Right cardiac atrium (tissue), 5 donors: ENCODE results near the gene MRPS9. TPM values are rescaled to one million over a fixed set of nuclear protein-coding genes. Genes with fewer than 3 reads are reported as not detected.

Experiments used
- ATAC-seq, 2 donors: fragments of 200-7000 bp; cut with Tn5 transposase; one replicate each; pipeline versions ENCODE4 v1.8.0 to v1.9.1; 2020; ENCODE audit warnings: moderate library complexity in 2 of 2, mild to moderate bottlenecking in 1 of 2
- DNase-seq, 3 donors: peaks; one replicate each; pipeline ENCODE4 v3.0.0-alpha.2; 2020
- H3K27ac ChIP-seq: one replicate; pipeline ENCODE4 v1.5.1; 2013; ENCODE audit warnings: mild to moderate bottlenecking, low read length, control low read depth, moderate library complexity
- H3K27me3 ChIP-seq: one replicate; pipeline ENCODE4 v1.6.1; 2013; ENCODE audit not compliant: control insufficient read depth, insufficient read depth
- H3K4me1 ChIP-seq: one replicate; pipeline ENCODE4 v1.6.1; 2013; ENCODE audit warnings: low read length; ENCODE audit not compliant: control insufficient read depth, insufficient read depth
- H3K4me3 ChIP-seq: one replicate; pipeline ENCODE4 v1.5.1; 2013; ENCODE audit warnings: low read length, control low read depth
- H3K9me3 ChIP-seq: one replicate; pipeline ENCODE4 v1.6.1; 2013; ENCODE audit warnings: low read length; ENCODE audit not compliant: control insufficient read depth
- WGBS: extraction: QIAGEN DNeasy Blood & Tissue Kit; methylation state at CpG from one replicate; pipeline ENCODE4 v1.1.7; 2013; 5-methylcytosine and 5-hydroxymethylcytosine counted together
- intact Hi-C, 4 donors: fragments of 100-400 bp; cut with DNase I; formaldehyde crosslinking; loops; one replicate each; pipeline versions ENCODE4 v1.11.0 to v1.14.0; 2022 to 2023
- polyA plus RNA-seq: library from polyadenylated mRNA; stranded (reverse); fragments of 200-250 nt; gene quantifications from one replicate; pipeline ENCODE4 v1.2.3, GENCODE V29; 2013
- total RNA-seq, 4 donors: library from RNA; stranded (reverse); fragmentation: NEBNext Ultra II Directional; extraction: Animal tissue kit (Norgen Biotek cat#: 25700); gene quantifications; one replicate each; pipeline ENCODE4 v1.2.1, GENCODE V29; 2021
- donor health status: healthy with polysubstance abuse.
- donor health status: DM: no; HTN: yes; CAD: no.
- donor health status: DM: no; HTN: no; CAD: no.
- donor health status: DM: no; HTN: yes; CAD: no; lungs with severe emphysema.
- donor health status: DM: yes; HTN: yes; CAD: no.

MRPS9 gene
- total and polyA plus RNA-seq, 5 donors: 35.8 to 66.1 (median 55.5) TPM

DNA sequence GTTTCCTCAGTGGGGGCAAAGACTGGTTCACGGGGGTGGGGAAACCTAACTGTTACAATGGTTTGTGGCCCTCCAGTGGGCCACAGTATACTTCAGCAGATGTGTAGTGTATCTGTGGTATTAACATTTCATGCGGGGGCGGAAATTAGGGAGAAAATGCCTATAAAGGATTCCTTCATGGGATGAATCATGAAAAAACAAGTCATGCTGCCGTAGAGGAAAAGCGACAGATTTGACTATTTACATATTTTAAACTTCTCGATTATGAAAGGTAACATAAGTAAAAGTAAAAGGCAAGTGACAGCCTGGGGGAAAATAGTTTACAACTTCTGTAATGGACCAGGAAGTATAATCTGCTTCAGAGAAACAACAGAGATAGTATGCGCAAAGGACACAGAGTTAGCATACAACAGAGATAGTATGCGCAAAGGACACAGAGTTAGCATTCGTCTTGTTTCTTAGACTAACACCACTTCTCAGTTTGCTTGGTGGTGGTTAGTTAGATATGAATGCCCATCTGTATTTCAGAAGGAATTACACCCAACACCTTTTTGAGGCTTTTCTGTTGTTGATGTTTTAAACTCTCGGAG, 41.1 kb downstream of the MRPS9 start:
- WGBS: 74% methylated on average over 10 of the region's 10 CpGs
- H3K4me3 ChIP-seq: no peak overlapping the region
- H3K27ac ChIP-seq: no peak overlapping the region
- no peaks in the 10 kb centered on the region for H3K27me3 ChIP-seq
- intact Hi-C loops: no loop called here
- H3K4me1 ChIP-seq: peaks cover 3% of the 10 kb centered on the region
- DNase-seq: no peak
- H3K9me3 ChIP-seq: no peaks in the 10 kb centered on the region
- no peak for ATAC-seq

DNA sequence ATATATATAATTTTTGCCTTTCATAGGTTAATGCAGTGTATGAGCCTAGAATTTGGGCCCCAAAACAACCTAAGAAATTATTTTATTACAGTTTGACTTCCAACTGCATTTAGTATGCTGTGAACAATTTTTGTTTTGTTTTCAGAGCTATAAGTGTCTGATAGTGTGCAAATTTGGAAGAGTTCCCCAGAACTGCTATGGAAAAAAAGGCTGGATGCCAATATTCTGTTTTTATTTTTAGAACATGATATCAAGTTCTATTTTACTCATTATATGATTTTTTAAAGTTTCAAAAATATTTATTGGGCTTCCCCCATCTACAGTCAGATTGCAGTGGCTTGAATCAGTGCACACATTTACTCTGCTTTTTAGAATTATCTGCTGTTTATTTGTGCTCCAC, 42.6 kb downstream of the MRPS9 start:
- no peak overlapping the region for H3K4me3 ChIP-seq
- H3K9me3 ChIP-seq: no peaks in the 10 kb centered on the region
- H3K27me3 ChIP-seq: no peaks in the 10 kb centered on the region
- DNase-seq (no peak), ATAC-seq (no peak)
- H3K4me1 ChIP-seq: peaks cover 3% of the 10 kb centered on the region
- H3K27ac ChIP-seq: no peak overlapping the region
- intact Hi-C loops: no loop called here

DNA sequence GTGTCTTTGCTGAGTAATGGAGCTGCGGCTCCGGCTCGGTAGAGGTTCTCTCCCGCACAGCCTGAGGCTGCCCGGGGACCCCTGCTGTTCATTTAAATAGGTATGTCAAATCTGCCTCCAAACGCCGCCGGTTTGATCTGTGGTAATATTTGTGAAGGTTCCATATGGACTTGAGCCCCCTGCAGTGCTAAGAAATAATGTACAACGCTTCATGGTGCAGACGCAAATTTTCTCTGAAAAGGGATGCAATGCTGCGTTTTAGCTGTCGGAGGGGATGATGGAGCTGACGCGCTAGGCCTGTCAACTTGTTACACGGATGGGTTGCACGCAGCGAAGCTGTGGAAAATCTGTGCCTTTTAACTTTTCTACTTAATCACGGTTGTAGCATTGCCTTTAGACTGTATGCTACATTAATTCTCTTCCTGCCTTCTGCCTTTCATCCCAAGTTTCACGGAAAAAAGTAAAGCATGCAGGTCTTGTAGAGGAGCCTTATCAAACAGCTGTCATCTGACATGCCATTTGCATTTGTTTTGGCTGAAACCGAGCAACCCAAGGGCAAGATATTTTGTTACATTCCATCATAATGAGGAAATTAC, 43.2 kb downstream of the MRPS9 start:
- no peak overlapping the region for H3K27ac ChIP-seq
- no peaks in the 10 kb centered on the region for H3K27me3 ChIP-seq
- no peak for ATAC-seq
- no peak overlapping the region for H3K4me3 ChIP-seq
- intact Hi-C loops: no loop called here
- H3K9me3 ChIP-seq: no peaks in the 10 kb centered on the region
- peaks cover 3% of the 10 kb centered on the region for H3K4me1 ChIP-seq
- WGBS: 56% methylated on average over 20 of the region's 20 CpGs
- no peak for DNase-seq

DNA sequence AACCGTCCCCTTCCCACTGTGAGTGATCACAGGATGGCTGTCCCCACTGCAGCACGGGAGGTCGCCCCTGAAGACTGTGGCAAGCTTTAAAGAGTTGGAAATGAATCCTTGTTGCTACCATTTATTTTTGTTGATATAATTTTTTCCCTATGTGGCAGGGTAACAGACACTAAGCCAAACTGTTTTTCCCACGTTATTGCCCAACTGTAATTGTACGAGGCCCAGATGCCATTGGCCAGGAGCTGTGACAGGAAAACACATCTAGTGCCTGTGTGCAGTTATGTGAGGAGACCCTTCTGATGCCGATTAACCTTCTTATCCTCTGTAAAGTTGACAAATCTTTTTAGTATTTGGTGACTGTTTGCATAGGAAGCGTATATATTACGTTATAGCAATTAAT, 44.2 kb downstream of the MRPS9 start:
- no peaks in the 10 kb centered on the region for H3K27me3 ChIP-seq
- WGBS: 76% methylated on average over 8 of the region's 8 CpGs
- no peak for DNase-seq
- ATAC-seq: no peak
- H3K4me3 ChIP-seq: no peak overlapping the region
- peaks cover 3% of the 10 kb centered on the region for H3K4me1 ChIP-seq
- intact Hi-C loops: no loop called here
- no peaks in the 10 kb centered on the region for H3K9me3 ChIP-seq
- no peak overlapping the region for H3K27ac ChIP-seq

DNA sequence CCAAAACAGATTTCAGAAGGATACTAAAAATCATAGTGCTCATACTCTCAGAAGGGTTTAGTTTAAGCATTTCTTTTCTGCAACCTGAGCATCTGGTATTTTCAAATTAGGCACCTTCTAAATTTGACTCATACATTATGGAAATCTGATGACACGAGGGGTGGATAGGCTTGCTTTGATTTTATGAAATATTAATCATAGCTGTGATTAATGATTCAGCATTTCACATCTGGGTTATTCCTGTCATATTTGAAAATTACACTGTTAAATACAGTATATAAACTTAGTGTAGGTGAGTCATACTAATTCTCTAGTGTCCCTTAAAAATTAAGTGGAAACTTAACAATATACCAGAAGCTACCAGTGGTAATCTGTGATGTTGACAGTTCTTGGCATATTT, 47.7 kb downstream of the MRPS9 start:
- 90% methylated on average over 1 of the region's 1 CpG for WGBS
- H3K4me1 ChIP-seq: peaks cover 3% of the 10 kb centered on the region
- intact Hi-C loops: no loop called here
- no peak overlapping the region for H3K27ac ChIP-seq
- ATAC-seq: no peak
- no peaks in the 10 kb centered on the region for H3K9me3 ChIP-seq
- H3K4me3 ChIP-seq: no peak overlapping the region
- no peaks in the 10 kb centered on the region for H3K27me3 ChIP-seq
- DNase-seq: no peak

DNA sequence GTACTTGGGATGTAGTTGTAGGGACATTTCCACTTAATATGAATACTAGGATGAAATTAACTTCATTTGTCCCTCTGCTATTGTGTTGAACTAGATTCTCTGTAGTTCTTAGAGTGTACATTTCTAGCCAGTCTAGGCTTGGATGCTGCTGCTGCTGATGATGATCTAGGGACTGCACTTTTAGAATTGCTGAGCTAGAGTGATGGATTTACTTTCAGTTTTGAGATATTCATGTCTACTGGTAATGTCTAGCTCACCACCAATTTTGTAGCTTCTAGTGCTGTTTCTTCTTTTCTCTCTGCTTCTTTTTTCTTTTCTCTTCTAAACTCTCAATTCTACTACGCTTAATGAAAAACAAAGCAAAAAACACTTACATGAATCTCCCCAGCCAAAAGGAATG, 49.4 kb downstream of the MRPS9 start:
- Histone ChIP-seq H3K4me3 (no peak overlapping the region), H3K27me3 (no peaks in the 10 kb centered on the region), H3K27ac (no peak overlapping the region), H3K4me1 (no peaks in the 10 kb centered on the region), H3K9me3 (no peaks in the 10 kb centered on the region)
- ATAC-seq (no peak), DNase-seq (no peak)
- 47% methylated on average over 1 of the region's 1 CpG for WGBS
- intact Hi-C loops: no loop called here

DNA sequence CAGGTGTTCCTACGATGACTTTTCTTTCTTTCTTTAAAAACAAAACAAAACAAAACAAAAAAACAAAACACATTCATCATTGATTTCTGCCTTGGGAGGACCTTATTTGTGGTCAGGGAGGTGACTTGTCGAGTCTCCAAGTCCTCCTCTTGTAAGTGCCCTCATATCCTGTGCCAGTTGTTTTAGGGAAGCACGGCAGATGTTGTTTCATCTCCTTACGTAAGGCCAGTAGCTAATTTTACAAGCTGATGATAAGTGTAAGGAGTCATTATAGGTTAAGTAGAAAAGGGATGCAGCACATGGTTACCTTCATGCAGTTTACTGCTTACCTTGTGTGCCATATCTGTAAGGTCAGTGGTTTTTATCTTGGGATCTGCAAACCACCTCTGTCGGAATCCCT, 52.2 kb downstream of the MRPS9 start:
- WGBS: 84% methylated on average over 5 of the region's 5 CpGs
- intact Hi-C loops: no loop called here
- Histone ChIP-seq H3K27me3 (no peaks in the 10 kb centered on the region), H3K4me1 (no peaks in the 10 kb centered on the region), H3K4me3 (no peak overlapping the region), H3K27ac (no peak overlapping the region), H3K9me3 (no peaks in the 10 kb centered on the region)
- DNase-seq: no peak
- ATAC-seq: no peak

DNA sequence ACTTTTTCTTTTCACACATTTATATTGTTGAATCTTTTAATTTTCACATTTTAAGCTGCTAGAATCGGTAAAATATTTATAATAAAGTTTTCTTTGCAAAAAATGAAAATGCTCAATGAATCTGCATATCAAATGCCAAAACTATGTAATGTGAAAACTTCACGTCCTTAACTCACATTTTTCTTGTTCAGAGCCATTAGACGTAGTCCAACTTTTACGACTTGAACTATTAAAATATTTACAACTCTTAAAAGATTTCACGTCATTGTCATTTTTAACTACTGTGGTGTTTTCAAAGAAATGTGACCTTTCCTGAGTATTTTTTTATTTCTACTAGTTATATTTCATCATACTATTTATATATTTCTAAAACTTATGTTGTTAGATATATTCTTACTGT, 54.9 kb downstream of the MRPS9 start:
- Histone ChIP-seq H3K4me3 (no peak overlapping the region), H3K9me3 (no peaks in the 10 kb centered on the region), H3K4me1 (no peaks in the 10 kb centered on the region), H3K27ac (no peak overlapping the region), H3K27me3 (no peaks in the 10 kb centered on the region)
- DNase-seq (no peak), ATAC-seq (no peak)
- intact Hi-C loops: no loop called here
- WGBS: 94% methylated on average over 5 of the region's 5 CpGs

DNA sequence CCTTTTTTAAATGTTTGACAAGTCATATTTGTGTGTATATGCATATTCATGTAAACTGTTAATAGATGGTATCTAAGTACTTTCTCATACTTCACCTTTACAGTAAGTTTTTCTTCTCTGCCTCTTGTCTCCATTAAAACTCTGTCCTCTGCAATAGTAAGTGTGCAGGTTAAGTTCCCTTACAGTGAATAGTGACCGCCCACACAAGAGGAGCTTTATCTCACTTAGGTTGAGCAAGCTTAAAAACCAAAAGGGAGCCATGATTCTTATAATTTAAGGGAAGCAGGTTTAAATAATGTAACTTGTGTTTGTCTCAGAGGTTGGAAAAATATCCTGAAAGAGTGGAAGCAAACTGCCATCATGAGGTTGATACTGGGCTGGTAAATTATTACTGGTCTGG, 61.3 kb downstream of the MRPS9 start:
- intact Hi-C loops: no loop called here
- Histone ChIP-seq H3K27ac (no peak overlapping the region), H3K9me3 (no peaks in the 10 kb centered on the region), H3K4me1 (peaks cover 4% of the 10 kb centered on the region), H3K4me3 (no peak overlapping the region), H3K27me3 (no peaks in the 10 kb centered on the region)
- DNase-seq: no peak
- WGBS: 91% methylated on average over 1 of the region's 1 CpG
- no peak for ATAC-seq

DNA sequence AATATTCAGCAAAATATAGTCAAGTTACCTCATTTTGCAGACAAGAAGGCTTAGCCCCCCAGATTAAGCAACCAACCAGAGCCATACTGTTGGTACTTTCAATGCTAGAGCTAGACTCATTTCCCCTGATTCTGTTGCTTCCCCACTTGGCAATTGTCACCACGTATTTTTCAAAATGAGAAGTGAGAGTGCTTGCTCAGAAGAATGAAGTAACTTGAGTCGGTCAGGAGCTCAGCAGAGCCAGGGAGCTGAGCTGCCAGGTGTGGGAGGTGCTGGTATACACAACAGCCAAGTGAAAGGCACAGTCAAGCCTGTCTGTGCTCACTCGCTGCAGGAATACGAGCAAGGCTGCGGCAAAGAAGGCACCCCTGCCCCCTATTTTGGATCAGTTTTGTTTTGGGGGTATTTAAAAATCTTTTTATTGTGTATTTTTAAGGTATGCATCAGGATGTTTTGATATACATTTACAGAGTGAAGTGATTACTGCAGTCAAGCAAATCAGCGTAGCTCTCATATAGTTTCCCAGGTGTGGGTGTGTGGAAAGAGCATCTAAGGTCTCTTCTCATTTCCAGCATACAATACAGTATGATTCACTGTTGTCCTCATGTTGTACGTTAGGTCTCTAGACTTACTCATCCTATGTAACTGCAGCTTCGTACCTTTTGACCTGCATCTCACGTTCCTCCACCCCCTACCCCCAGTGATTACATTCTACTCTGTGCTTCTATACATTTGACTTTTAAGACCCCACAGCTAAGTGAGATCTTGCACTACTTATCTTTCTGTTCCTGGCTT, 62.4 kb downstream of the MRPS9 start:
- H3K4me1 ChIP-seq: peaks cover 4% of the 10 kb centered on the region
- H3K27ac ChIP-seq: no peak overlapping the region
- no peaks in the 10 kb centered on the region for H3K9me3 ChIP-seq
- H3K4me3 ChIP-seq: no peak overlapping the region
- intact Hi-C loops: no loop called here
- ATAC-seq (no peak), DNase-seq (no peak)
- WGBS: 83% methylated on average over 9 of the region's 9 CpGs
- H3K27me3 ChIP-seq: no peaks in the 10 kb centered on the region

DNA sequence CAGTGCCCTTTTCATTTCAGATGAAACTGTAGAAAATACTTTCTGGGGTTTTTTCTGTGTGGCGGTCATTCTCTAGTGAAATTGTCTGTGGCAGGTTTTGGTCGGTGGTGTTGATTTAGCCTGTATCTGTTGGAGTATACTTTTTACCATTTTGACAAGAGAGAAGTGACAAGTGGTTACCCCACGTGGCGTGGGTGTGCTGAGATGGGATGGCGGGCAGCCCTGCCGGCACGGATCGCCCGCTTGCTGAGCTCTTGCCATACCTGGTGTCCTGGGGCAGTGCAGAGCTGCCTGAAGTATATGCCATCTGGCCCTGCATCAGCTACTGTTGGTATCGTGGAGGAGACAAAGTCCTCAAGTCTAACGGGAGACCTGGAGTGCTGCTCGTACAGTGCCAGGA, 64.1 kb downstream of the MRPS9 start:
- ATAC-seq (peak; percentile 14 to 25), DNase-seq (no peak)
- 76% methylated on average over 12 of the region's 12 CpGs for WGBS
- Histone ChIP-seq H3K4me3 (no peak overlapping the region), H3K9me3 (no peaks in the 10 kb centered on the region), H3K27me3 (no peaks in the 10 kb centered on the region), H3K27ac (no peak overlapping the region), H3K4me1 (peaks cover 4% of the 10 kb centered on the region)
- intact Hi-C loops: no loop called here
